ENCODE measurements around the gene NCR3LG1.

Gene NCR3LG1

DNA sequence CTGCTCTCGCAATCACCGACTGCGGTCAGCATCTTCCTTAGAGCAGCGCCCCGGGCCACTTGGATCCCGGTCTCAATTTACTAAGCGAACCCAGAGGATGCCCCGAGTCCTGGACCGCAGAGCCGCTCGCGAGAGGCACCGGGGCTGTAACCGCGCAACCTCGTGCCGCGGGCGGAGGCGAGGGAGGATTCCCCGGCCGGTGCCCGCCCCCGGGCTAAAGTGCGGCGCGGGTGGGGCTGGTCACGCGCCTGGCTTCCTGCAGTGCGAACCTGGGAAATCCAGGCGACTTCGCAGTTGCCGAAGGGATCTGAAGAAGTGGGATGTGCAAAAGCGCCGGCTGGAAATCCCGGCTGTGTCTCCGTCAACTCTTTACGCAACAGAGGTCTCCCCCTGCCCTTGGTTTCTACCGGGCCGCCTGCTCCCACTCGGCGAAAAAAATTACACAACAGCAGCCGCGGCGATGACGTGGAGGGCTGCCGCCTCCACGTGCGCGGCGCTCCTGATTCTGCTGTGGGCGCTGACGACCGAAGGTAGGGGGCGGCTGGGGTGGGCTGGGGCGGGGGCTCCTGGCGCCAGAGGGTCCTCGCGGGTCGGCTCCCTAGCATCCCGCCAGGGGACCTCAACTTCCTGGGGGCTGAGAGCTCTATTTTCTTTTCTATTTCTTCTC lies at the start of gene NCR3LG1:
NCR3LG1 (plus strand) TSS at position 291 of the 667 bp plus-strand sequence; CDS start at position 461, 170 bp downstream.
- peak; percentile 51 for DNase-seq

- no peak for DNase-seq
Measured at GRCh38 chr11:17313349-17314231, 38.0 kb upstream of the NCR3LG1 start.

- peak; percentile 77 for DNase-seq
Measured at GRCh38 chr11:17314232-17314547, 37.4 kb upstream of the NCR3LG1 start.

DNA sequence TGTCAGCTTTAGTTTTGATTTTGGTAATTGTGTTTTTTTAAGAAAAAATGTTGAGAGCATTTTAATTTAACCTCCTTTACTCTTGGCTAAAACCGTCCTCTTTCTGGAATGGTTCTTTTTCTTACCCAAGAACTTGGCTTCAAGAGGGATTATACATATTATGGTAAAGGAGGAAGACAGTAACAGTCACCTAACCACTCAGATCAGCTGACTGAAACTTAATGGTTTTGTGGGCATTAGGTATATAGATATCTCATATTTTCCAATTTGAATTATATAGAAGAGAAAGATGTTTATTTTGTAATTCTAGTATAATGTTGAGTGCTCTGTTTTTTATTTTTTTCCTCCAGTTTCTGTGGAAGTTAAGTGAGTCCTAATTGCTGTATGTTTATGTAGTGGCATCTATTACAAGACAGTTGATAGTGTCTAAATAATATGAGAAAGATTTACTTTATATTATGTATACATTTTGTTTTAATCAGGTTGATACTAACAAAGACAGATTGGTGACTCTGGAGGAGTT lies 36.6 kb upstream of the NCR3LG1 start:
- no peak for DNase-seq

GRCh38 chr11:17328871-17329494 lies 22.6 kb upstream of the NCR3LG1 start:
- DNase-seq: no peak

DNA sequence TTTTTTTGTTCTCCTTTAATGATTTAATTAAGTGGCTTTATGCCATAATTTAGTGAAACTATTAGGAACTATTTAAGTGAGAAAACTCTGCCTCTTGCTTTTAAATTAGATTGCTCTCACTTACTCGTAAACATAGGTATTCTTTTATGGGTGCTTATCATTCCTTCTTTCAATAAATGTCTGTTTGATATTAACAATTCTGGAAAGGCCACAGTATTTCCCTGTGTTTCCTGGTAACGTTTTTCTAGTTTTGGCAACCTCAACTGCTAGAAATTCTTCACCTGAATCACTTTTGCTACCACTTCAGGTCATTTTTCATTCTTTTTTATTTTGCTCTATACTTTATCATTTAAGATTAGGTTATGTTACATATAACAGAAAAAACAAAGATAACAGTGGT lies 19.9 kb upstream of the NCR3LG1 start:
- no peak for DNase-seq

GRCh38 chr11:17333799-17334586 lies 17.6 kb upstream of the NCR3LG1 start:
- no peak for DNase-seq

- no peak for DNase-seq
Measured at GRCh38 chr11:17343257-17343656, 8.3 kb upstream of the NCR3LG1 start.

DNA sequence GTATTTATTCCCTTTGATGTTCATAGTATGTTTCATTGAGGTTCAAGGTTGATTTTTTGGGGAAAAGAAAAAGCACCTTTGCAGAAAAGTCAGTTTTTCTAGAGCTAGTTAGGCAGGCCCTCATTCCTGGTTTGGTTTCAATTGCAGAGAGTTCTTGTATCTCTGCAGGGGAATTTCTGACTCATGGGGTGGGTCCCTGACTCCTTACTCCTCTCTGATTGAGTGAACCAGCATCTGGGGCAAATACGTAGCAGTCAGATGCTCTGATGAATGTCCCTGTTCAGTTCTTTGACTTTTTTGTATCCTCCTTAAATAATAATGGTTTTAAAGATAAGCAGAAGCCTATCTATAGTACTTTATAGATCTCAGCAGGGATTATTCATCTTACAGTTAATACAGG lies 7.7 kb upstream of the NCR3LG1 start:
- DNase-seq: peak; percentile 85

- DNase-seq: no peak
Measured at GRCh38 chr11:17347676-17348075, 3.9 kb upstream of the NCR3LG1 start.

GRCh38 chr11:17350455-17351171 lies 987 bp upstream of the NCR3LG1 start:
- no peak for DNase-seq

DNA sequence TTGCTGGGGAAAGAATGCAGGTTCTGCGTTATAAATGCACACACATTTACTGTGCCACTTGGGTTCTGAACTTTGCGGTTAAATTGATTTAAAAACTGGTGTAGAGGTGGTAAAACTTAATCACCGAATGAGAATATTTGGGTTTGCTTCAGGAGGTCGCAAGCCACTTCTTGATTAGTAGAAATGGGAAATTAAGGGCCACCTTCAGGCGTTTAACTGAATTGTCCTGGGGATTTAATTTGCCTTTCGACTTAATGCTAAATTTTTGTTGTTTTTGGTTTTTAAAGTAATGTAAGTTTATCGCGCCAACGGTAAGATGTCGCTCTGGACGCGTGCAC lies 459 bp upstream of the NCR3LG1 start:
- peak; percentile 6 for DNase-seq

- DNase-seq: peak; percentile 72
Measured at GRCh38 chr11:17352950-17353820, 1.6 kb downstream of the NCR3LG1 start.

- no peak for DNase-seq
Measured at GRCh38 chr11:17353821-17354600, 2.4 kb downstream of the NCR3LG1 start.

- DNase-seq: peak; percentile 70
Measured at GRCh38 chr11:17354601-17354991, 3.0 kb downstream of the NCR3LG1 start.

DNA sequence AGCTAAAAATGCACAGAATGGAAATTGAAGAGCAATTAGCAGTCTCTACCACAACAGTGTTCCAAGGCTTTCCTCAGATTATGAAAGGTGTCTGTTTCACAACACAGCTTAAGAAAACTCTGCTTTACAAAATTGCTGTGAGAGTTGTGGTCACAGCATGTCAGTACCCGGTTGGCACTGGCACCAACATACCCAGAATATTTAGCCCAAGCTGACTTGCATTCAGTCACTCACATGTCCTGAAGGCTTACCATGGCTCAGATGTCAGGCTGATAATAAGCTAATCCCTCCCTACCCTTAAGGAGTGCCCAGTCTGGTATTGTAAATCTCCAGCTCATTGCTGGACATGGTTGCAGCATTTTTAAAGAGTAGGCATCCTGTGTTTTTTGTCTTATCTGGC lies 14.9 kb downstream of the NCR3LG1 start:
- no peak for DNase-seq

DNA sequence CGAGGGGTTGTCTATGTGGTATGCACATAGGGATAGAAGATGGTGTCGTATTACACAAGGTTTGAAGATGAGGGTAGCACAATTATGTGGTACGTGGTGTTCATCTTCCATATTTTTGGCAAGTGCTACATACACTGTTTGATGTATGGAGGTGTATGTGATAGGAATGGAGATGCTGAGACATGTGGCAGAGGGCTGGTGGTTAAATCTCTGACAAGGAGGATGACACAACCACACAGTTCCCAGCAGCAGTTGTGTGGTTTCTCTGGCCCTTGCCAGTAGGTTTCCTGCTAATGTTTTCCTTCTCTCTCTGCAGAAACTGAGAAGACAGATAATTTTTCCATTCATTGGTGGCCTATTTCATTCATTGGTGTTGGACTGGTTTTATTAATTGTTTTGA lies 17.0 kb downstream of the NCR3LG1 start:
- no peak for DNase-seq

- DNase-seq: no peak
Measured at GRCh38 chr11:17369094-17369493, 17.5 kb downstream of the NCR3LG1 start.

DNA sequence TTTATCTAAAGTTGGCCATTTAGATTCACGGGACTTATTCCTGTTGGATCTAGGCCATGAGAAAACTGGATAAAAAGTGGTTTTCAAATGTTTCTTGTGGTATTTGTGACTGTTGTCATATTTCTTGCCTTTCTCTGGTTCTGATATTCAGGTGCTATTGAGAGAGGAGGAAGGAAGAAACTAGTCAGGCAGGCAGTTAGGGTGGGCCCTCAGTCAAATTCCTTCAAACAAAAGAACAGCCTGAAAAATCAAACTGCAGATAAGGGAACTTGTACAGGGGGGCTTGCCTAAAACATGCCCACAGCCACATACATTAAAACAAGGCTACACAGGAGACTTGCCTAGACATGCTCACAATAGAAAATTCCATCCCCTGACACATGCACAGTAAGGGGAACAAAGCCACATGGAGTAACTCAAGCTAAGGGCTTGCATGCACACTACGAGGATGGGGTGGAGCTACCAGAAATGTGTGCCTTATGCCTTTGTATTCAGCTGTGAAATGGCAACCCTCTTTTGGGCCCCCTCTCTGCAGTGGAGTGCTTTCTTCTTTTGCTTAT lies 18.2 kb downstream of the NCR3LG1 start:
- DNase-seq: no peak

GRCh38 chr11:17371614-17372013 lies 20.0 kb downstream of the NCR3LG1 start:
- DNase-seq: no peak
